HepG2 (cell line): ENCODE measurements around the gene CIAO2B. TPM values are rescaled to one million over a fixed set of nuclear protein-coding genes. Genes with fewer than 3 reads are reported as not detected.

Experiments
- CREB1 ChIP-seq, 2 experiments: fragments of 450-650 bp in 1 of 2; IDR thresholded peaks; 2 replicates each; pipeline ENCODE4 v1.6.1; 2016 to 2017; ENCODE audit warnings: control low read depth in 1 of 2, mild to moderate bottlenecking in 1 of 2, missing compliant biosample characterization in 1 of 2, missing genetic modification characterization in 1 of 2
- CREM ChIP-seq, 2 experiments: sonication (generic) in 1 of 2; formaldehyde crosslinking in 1 of 2; IDR thresholded peaks; 2 replicates each; pipeline versions ENCODE4 v1.4.0 to v1.6.1; 2016 to 2020; ENCODE audit warnings: antibody characterized with exemption in 1 of 2, mild to moderate bottlenecking in 1 of 2, missing genetic modification reagents in 1 of 2
- ELF3 ChIP-seq: IDR thresholded peaks from 2 replicates; pipeline ENCODE4 v1.6.1; 2016; ENCODE audit warnings: missing genetic modification reagents, missing compliant biosample characterization
- ETV6 ChIP-seq: sonication (generic); formaldehyde crosslinking; conservative IDR thresholded peaks from 2 replicates; pipeline ENCODE4 v1.4.0; 2020; ENCODE audit warnings: missing genetic modification reagents
- JUN ChIP-seq: sonication (generic); formaldehyde crosslinking; IDR thresholded peaks from 2 replicates; pipeline ENCODE4 v1.4.0; 2020; ENCODE audit warnings: mild to moderate bottlenecking, missing genetic modification reagents
- KLF15 ChIP-seq: sonication (generic); formaldehyde crosslinking; IDR thresholded peaks from 2 replicates; pipeline ENCODE4 v1.8.1; 2023; ENCODE audit warnings: borderline replicate concordance, mild to moderate bottlenecking, inconsistent platforms, missing genetic modification reagents, mixed read lengths
- PHF20 ChIP-seq: sonication (generic); formaldehyde crosslinking; IDR thresholded peaks from 2 replicates; pipeline ENCODE4 v1.5.0; 2020; ENCODE audit warnings: mild to moderate bottlenecking, missing genetic modification reagents
- POGZ ChIP-seq: sonication (generic); formaldehyde crosslinking; IDR thresholded peaks from 2 replicates; pipeline ENCODE4 v1.4.0; 2020; ENCODE audit warnings: mild to moderate bottlenecking, missing genetic modification reagents
- REPIN1 ChIP-seq: sonication (generic); formaldehyde crosslinking; IDR thresholded peaks from 2 replicates; pipeline ENCODE4 v1.8.0; 2022; ENCODE audit warnings: missing genetic modification reagents, low read depth, mild to moderate bottlenecking, borderline replicate concordance
- SRY ChIP-seq: sonication (generic); formaldehyde crosslinking; IDR thresholded peaks from 2 replicates; pipeline ENCODE4 v1.8.0; 2022; ENCODE audit warnings: mild to moderate bottlenecking, missing genetic modification reagents
- THAP8 ChIP-seq: sonication (generic); formaldehyde crosslinking; IDR thresholded peaks from 2 replicates; pipeline ENCODE4 v1.5.1; 2020; ENCODE audit warnings: missing genetic modification reagents, mild to moderate bottlenecking, borderline replicate concordance
- ZBTB8A ChIP-seq: sonication (generic); formaldehyde crosslinking; IDR thresholded peaks from 2 replicates; pipeline ENCODE4 v1.4.0; 2020; ENCODE audit warnings: mild to moderate bottlenecking, low read depth, missing genetic modification reagents, borderline replicate concordance
- ZFAT ChIP-seq: sonication (generic); formaldehyde crosslinking; conservative IDR thresholded peaks from 2 replicates; pipeline ENCODE4 v1.8.1; 2023; ENCODE audit warnings: missing genetic modification reagents, inconsistent platforms
- ZFP90 ChIP-seq: sonication (generic); formaldehyde crosslinking; IDR thresholded peaks from 2 replicates; pipeline ENCODE4 v1.8.0; 2022; ENCODE audit warnings: missing genetic modification reagents, mild to moderate bottlenecking, inconsistent platforms, borderline replicate concordance
- ZNF205 ChIP-seq: IDR thresholded peaks from 2 replicates; pipeline ENCODE4 v1.6.1; 2018; ENCODE audit warnings: missing biosample characterization, missing genetic modification reagents
- ZNF235 ChIP-seq: sonication (generic); formaldehyde crosslinking; IDR thresholded peaks from 2 replicates; pipeline ENCODE4 v1.8.1; 2023; ENCODE audit warnings: mild to moderate bottlenecking, missing genetic modification reagents, borderline replicate concordance
- ZNF251 ChIP-seq: sonication (generic); formaldehyde crosslinking; IDR thresholded peaks from 2 replicates; pipeline ENCODE4 v1.9.0; 2021; ENCODE audit warnings: mild to moderate bottlenecking, missing genetic modification reagents
- ZNF263 ChIP-seq: sonication (generic); formaldehyde crosslinking; IDR thresholded peaks from 2 replicates; pipeline ENCODE4 v1.4.0; 2020; ENCODE audit warnings: missing genetic modification reagents
- ZNF337 ChIP-seq: sonication (generic); formaldehyde crosslinking; IDR thresholded peaks from 2 replicates; pipeline ENCODE4 v1.5.1; 2020; ENCODE audit warnings: missing genetic modification reagents, low read depth, mild to moderate bottlenecking, borderline replicate concordance
- ZNF513 ChIP-seq: sonication (generic); formaldehyde crosslinking; conservative IDR thresholded peaks from 2 replicates; pipeline ENCODE4 v1.5.0; 2020; ENCODE audit warnings: missing genetic modification reagents
- ZNF724P ChIP-seq: sonication (generic); formaldehyde crosslinking; IDR thresholded peaks from 2 replicates; pipeline ENCODE4 v1.8.0; 2022; ENCODE audit warnings: missing genetic modification reagents, borderline replicate concordance
- ZNF761 ChIP-seq: sonication (generic); formaldehyde crosslinking; conservative IDR thresholded peaks from 2 replicates; pipeline ENCODE4 v1.4.0; 2020; ENCODE audit warnings: mild to moderate bottlenecking, missing genetic modification reagents
- polyA plus RNA-seq, 8 experiments: library from polyadenylated mRNA; depleted of rRNA in 3 of 8; stranded (reverse) in 7 of 8; unstranded in 1 of 8; fragments of >200 nt; fragmentation: Illumina TruSeq in 4 of 8; extraction: Trizol in 4 of 8; gene quantifications; 2 replicates each; pipeline versions ENCODE4 v1.2.1 to v1.2.3, GENCODE V29; 2011 to 2016; ENCODE audit warnings: low read depth in 4 of 8, missing spikeins in 1 of 8, mixed read lengths in 1 of 8; ENCODE audit not compliant: insufficient read depth in 1 of 8
- total RNA-seq, 5 experiments: library from RNA; depleted of rRNA; stranded (reverse); fragments of >200 nt; fragmentation: Illumina TruSeq; extraction: Trizol; gene quantifications; 2 replicates each; pipeline ENCODE4 v1.2.3, GENCODE V29; 2016; ENCODE audit warnings: low read depth in 1 of 5
- TF ChIP-seq, protein P1 (sequence below): sonication (generic); formaldehyde crosslinking; IDR thresholded peaks from 2 replicates; pipeline ENCODE4 v1.4.0; 2020; ENCODE audit warnings: missing genetic modification reagents

CIAO2B gene
- total and polyA plus RNA-seq, 2 of the 13 experiments (the other 11 are each of a cell fraction or from before 2014, with no cell fraction given) = 157 to 293 TPM

DNA sequence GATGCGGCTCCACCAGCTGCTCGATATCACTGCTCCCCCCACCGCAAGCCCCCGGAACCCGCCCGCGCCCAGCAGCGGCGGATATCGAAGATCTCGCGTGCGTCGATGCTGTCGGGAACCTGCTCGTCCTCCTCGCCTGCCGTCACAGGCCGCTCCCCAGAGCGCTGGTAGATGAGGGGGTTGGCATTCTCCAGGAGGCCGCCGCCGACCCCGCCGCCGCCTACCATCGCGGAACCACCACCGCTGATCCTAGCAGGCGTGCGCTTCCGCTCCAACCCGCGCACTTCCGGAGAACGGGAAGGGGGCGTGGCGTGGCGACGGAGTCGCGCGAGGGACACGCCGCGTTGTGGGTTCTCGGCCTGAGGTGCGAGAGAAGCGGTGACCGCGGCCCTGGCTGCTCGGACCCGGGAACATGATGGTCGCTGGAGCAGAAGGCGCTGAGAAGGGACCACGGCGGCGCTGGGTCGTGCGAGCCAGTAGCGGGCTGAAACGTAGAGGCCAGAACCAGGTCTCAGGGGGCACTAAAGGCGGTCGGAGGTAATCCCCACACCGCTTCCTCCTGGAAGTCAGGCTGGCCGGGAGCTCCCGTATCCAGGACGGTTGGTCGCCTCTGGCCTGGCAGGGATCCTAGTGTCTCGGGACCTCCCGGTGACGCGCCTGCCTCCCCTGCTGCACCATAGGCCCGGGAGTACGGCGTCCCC lies at the start of gene CIAO2B (continued):
- TF ChIP-seq, protein P1, sequence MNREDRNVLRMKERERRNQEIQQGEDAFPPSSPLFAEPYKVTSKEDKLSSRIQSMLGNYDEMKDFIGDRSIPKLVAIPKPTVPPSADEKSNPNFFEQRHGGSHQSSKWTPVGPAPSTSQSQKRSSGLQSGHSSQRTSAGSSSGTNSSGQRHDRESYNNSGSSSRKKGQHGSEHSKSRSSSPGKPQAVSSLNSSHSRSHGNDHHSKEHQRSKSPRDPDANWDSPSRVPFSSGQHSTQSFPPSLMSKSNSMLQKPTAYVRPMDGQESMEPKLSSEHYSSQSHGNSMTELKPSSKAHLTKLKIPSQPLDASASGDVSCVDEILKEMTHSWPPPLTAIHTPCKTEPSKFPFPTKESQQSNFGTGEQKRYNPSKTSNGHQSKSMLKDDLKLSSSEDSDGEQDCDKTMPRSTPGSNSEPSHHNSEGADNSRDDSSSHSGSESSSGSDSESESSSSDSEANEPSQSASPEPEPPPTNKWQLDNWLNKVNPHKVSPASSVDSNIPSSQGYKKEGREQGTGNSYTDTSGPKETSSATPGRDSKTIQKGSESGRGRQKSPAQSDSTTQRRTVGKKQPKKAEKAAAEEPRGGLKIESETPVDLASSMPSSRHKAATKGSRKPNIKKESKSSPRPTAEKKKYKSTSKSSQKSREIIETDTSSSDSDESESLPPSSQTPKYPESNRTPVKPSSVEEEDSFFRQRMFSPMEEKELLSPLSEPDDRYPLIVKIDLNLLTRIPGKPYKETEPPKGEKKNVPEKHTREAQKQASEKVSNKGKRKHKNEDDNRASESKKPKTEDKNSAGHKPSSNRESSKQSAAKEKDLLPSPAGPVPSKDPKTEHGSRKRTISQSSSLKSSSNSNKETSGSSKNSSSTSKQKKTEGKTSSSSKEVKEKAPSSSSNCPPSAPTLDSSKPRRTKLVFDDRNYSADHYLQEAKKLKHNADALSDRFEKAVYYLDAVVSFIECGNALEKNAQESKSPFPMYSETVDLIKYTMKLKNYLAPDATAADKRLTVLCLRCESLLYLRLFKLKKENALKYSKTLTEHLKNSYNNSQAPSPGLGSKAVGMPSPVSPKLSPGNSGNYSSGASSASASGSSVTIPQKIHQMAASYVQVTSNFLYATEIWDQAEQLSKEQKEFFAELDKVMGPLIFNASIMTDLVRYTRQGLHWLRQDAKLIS (CRISPR knock-in tag) = peak; percentile 83; the same call in 1 of the 2 replicates
- TF ChIP-seq ZBTB8A (no peak), KLF15 (CRISPR knock-in tag) (peak; percentile 88; the same call in 1 of the 2 replicates), ZNF761 (CRISPR knock-in tag) (peak; percentile 71; the same call in 1 of the 2 replicates), SRY (CRISPR knock-in tag) (peak; percentile 91; the same call in 1 of the 2 replicates), ZNF205 (peak; percentile 96; the same call in 1 of the 2 replicates), PHF20 (CRISPR knock-in tag) (peak; percentile 97), ETV6 (peak; percentile 87), ZFAT (CRISPR knock-in tag) (no peak; the same call in 1 of the 2 replicates), ZFP90 (CRISPR knock-in tag) (peak; percentile 97), ZNF263 (CRISPR knock-in tag) (peak; percentile 67; the same call in 1 of the 2 replicates), ELF3 (CRISPR knock-in tag) (peak; percentile 84), POGZ (CRISPR knock-in tag) (peak; percentile 92), ZNF251 (CRISPR knock-in tag) (no peak), ZNF513 (CRISPR knock-in tag) (no peak), ZNF235 (CRISPR knock-in tag) (peak; percentile 92; the same call in 1 of the 2 replicates), CREB1 (IDR thresholded peaks at IDR 0.05) (peak; percentile 45; the same call in 1 of the 2 replicates), CREB1 (CRISPR knock-in tag; IDR thresholded peaks at IDR 0.05) (0 out of 2 replicates have a peak, but pooled peaks have one; percentile 57), ZNF724P (CRISPR knock-in tag) (peak; percentile 64; the same call in 1 of the 2 replicates), THAP8 (peak; percentile 77; the same call in 1 of the 2 replicates), JUN (CRISPR knock-in tag) (peak; percentile 41; the same call in 1 of the 2 replicates), CREM (IDR thresholded peaks at IDR 0.05) (peak; percentile 23; the same call in 1 of the 2 replicates), CREM (CRISPR knock-in tag; IDR thresholded peaks at IDR 0.05) (no peak), ZNF337 (CRISPR knock-in tag) (no peak), REPIN1 (CRISPR knock-in tag) (peak; percentile 80)
